ENCODE results near the gene TRIM28. TPM values are rescaled to one million over a fixed set of nuclear protein-coding genes. Genes with fewer than 3 reads are reported as not detected.

The TRIM28 gene
- total and polyA plus RNA-seq, 7 experiments from 2014 or later, result 55.3 to 564 (median 403) TPM

- intact Hi-C loops (cut with micrococcal nuclease), result loop anchor here (1.0 to 2.0 kb wide), 15 partner anchors 19 to 791 kb away; partner anchors contain the start of genes CHMP2A (in 2 of the 2), MZF1 (in 2 of the 2), TRIM28 (in 2 of the 2) and ZNF446 (in 2 of the 2)
- H3K36me3 ChIP-seq (ENCODE audit: control insufficient read depth in 2 of 3, insufficient read depth in 3 of 3, low read length in 3 of 3), result peaks cover 0 to 22% (median 5%) of the 10 kb centered on the region in 3 experiments
- peaks cover 29 to 55% (median 45%) of the 10 kb centered on the region in 7 donors for H3K4me1 Mint-ChIP-seq
- POLR2A ChIA-PET, result interaction anchor here (0.9 to 5.5 kb wide), 10 partner anchors 19 to 335 kb away, joined by 3 to 59 read pairs (median 20); partner anchors contain the start of genes CHMP2A, MZF1, TRIM28 and UBE2M
- ATAC-seq (no peak), DNase-seq (no peak)
- peak overlapping the region; percentile 86 for H3K27ac ChIP-seq (ENCODE audit: low read depth, low read length)
- H3K27ac Mint-ChIP-seq, result peak overlapping the region; percentile 92 to 99 (median 97)
- H3K27me3 Mint-ChIP-seq, result peaks cover 0 to 3% (median 0%) of the 10 kb centered on the region in 5 donors
- H3K4me3 Mint-ChIP-seq, result peak overlapping the region; percentile 90 to 97 (median 95)
- peaks cover 0 to 4% (median 0%) of the 10 kb centered on the region in 11 donors for H3K9me3 Mint-ChIP-seq
- CTCF ChIA-PET, result interaction anchor here (0.8 to 4.8 kb wide), 8 partner anchors 25 to 1112 kb away, joined by 3 to 46 read pairs (median 4); partner anchors contain the start of gene TRIM28
- H3K4me3 ChIP-seq (ENCODE audit: low read length), result peak overlapping the region; percentile 76
- H3K9me3 ChIP-seq (ENCODE audit: control insufficient read depth in 2 of 3, low read length in 3 of 3), result no peaks in the 10 kb centered on the region
- peaks cover 17 to 18% of the 10 kb centered on the region in 2 donors for H3K4me1 ChIP-seq (ENCODE audit: control insufficient read depth in 2 of 2, insufficient read depth in 2 of 2, low read length in 2 of 2)
- H3K36me3 Mint-ChIP-seq, result peaks cover 0 to 18% (median 0%) of the 10 kb centered on the region in 5 donors
- H3K27me3 ChIP-seq (ENCODE audit: control insufficient read depth in 2 of 2, insufficient read depth in 2 of 2, low read length in 2 of 2), result no peaks in the 10 kb centered on the region
Measured at GRCh38 chr19:58518256-58519086, 25.4 kb upstream of the TRIM28 start.

GRCh38 chr19:58519087-58519354 is 24.8 kb upstream of the TRIM28 start:
- Mint-ChIP-seq H3K4me1 (peaks cover 29 to 49% (median 42%) of the 10 kb centered on the region in 7 donors), H3K27me3 (peaks cover 0 to 3% (median 0%) of the 10 kb centered on the region in 5 donors), H3K4me3 (peak overlapping the region; percentile 90 to 97 (median 95)), H3K36me3 (peaks cover 0 to 17% (median 0%) of the 10 kb centered on the region in 5 donors), H3K27ac (peak overlapping the region; percentile 92 to 99 (median 97)), H3K9me3 (peaks cover 0 to 4% (median 0%) of the 10 kb centered on the region in 11 donors)
- Histone ChIP-seq H3K36me3 (ENCODE audit: control insufficient read depth in 2 of 3, insufficient read depth in 3 of 3, low read length in 3 of 3) (peaks cover 0 to 22% (median 5%) of the 10 kb centered on the region in 3 experiments), H3K9me3 (ENCODE audit: control insufficient read depth in 2 of 3, low read length in 3 of 3) (no peaks in the 10 kb centered on the region), H3K27ac (ENCODE audit: low read depth, low read length) (peak overlapping the region; percentile 86), H3K4me3 (ENCODE audit: low read length) (peak overlapping the region; percentile 76), H3K4me1 (ENCODE audit: control insufficient read depth in 2 of 2, insufficient read depth in 2 of 2, low read length in 2 of 2) (peaks cover 14 to 18% of the 10 kb centered on the region in 2 donors), H3K27me3 (ENCODE audit: control insufficient read depth in 2 of 2, insufficient read depth in 2 of 2, low read length in 2 of 2) (no peaks in the 10 kb centered on the region)
- POLR2A ChIA-PET, result interaction anchor here (0.9 to 5.5 kb wide), 9 partner anchors 26 to 336 kb away, joined by 3 to 59 read pairs (median 20); partner anchors contain the start of genes CHMP2A, MZF1, TRIM28 and UBE2M
- CTCF ChIA-PET, result interaction anchor here (0.8 to 4.8 kb wide), 7 partner anchors 25 to 1113 kb away, joined by 3 to 46 read pairs (median 4); partner anchors contain the start of gene TRIM28
- intact Hi-C loops (cut with micrococcal nuclease), result loop anchor here (1.0 to 2.0 kb wide), 15 partner anchors 20 to 792 kb away; partner anchors contain the start of genes CHMP2A (in 2 of the 2), MZF1 (in 2 of the 2), TRIM28 (in 2 of the 2) and ZNF446 (in 2 of the 2)
- DNase-seq, result peak in 8 of 9 donors; percentile 31 to 56 (median 50)
- ATAC-seq, result peak; percentile 18

GRCh38 chr19:58519355-58520256 is 24.3 kb upstream of the TRIM28 start, which contains the start of gene ZBTB45:
TSS of gene ZBTB45 (minus strand) at chr19:58519810. CDS start at chr19:58517673, 2,137 bp downstream.
- Histone ChIP-seq H3K27ac (ENCODE audit: low read depth, low read length) (peak within 1 kb of the TSS; percentile 86), H3K36me3 (ENCODE audit: control insufficient read depth in 2 of 3, insufficient read depth in 3 of 3, low read length in 3 of 3) (peaks cover 0 to 22% (median 5%) of the 10 kb centered on the region in 3 experiments), H3K27me3 (ENCODE audit: control insufficient read depth in 2 of 2, insufficient read depth in 2 of 2, low read length in 2 of 2) (no peaks in the 10 kb centered on the region), H3K4me1 (ENCODE audit: control insufficient read depth in 2 of 2, insufficient read depth in 2 of 2, low read length in 2 of 2) (peaks cover 10 to 14% of the 10 kb centered on the region in 2 donors), H3K9me3 (ENCODE audit: control insufficient read depth in 2 of 3, low read length in 3 of 3) (no peaks in the 10 kb centered on the region), H3K4me3 (ENCODE audit: low read length) (peak within 1 kb of the TSS; percentile 76)
- Mint-ChIP-seq H3K4me3 (peak within 1 kb of the TSS; percentile 90 to 97 (median 95)), H3K36me3 (peaks cover 0 to 16% (median 0%) of the 10 kb centered on the region in 5 donors), H3K27me3 (peaks cover 0 to 3% (median 0%) of the 10 kb centered on the region in 5 donors), H3K27ac (peak within 1 kb of the TSS; percentile 92 to 99 (median 97)), H3K9me3 (peaks cover 0 to 4% (median 0%) of the 10 kb centered on the region in 11 donors), H3K4me1 (peaks cover 29 to 43% (median 37%) of the 10 kb centered on the region in 7 donors)
- intact Hi-C loops (cut with micrococcal nuclease), result loop anchor here (1.0 to 2.0 kb wide), 16 partner anchors 20 to 792 kb away; partner anchors contain the start of genes CHMP2A (in 2 of the 2), MZF1 (in 2 of the 2), TRIM28 (in 2 of the 2) and ZNF446 (in 2 of the 2)
- ChIA-PET POLR2A (interaction anchor here (0.6 to 5.5 kb wide), 26 partner anchors 13 to 603 kb away, joined by 3 to 59 read pairs (median 5); partner anchors contain the start of genes CHMP2A, MZF1, TRIM28 and UBE2M), CTCF (interaction anchor here (0.8 to 4.8 kb wide), 15 partner anchors 9 to 159 kb away, joined by 3 to 46 read pairs (median 4); partner anchors contain the start of genes CHMP2A and TRIM28)
- DNase-seq (peak; percentile 81 to 97 (median 88)), ATAC-seq (peak; percentile 89)

- Histone ChIP-seq H3K27me3 (ENCODE audit: control insufficient read depth in 2 of 2, insufficient read depth in 2 of 2, low read length in 2 of 2) (no peaks in the 10 kb centered on the region), H3K36me3 (ENCODE audit: control insufficient read depth in 2 of 3, insufficient read depth in 3 of 3, low read length in 3 of 3) (peaks cover 0 to 22% (median 5%) of the 10 kb centered on the region in 3 experiments), H3K27ac (ENCODE audit: low read depth, low read length) (peak overlapping the region; percentile 86), H3K9me3 (ENCODE audit: control insufficient read depth in 2 of 3, low read length in 3 of 3) (no peaks in the 10 kb centered on the region), H3K4me3 (ENCODE audit: low read length) (peak overlapping the region; percentile 76), H3K4me1 (ENCODE audit: control insufficient read depth in 2 of 2, insufficient read depth in 2 of 2, low read length in 2 of 2) (peaks cover 10 to 12% of the 10 kb centered on the region in 2 donors)
- H3K27ac Mint-ChIP-seq, result peak overlapping the region; percentile 92 to 99 (median 97)
- peaks cover 29 to 40% (median 34%) of the 10 kb centered on the region in 7 donors for H3K4me1 Mint-ChIP-seq
- ChIA-PET CTCF (interaction anchor here (0.8 to 4.8 kb wide), 14 partner anchors 9 to 160 kb away, joined by 3 to 46 read pairs (median 4); partner anchors contain the start of genes CHMP2A and TRIM28), POLR2A (interaction anchor here (0.6 to 5.5 kb wide), 24 partner anchors 12 to 603 kb away, joined by 3 to 59 read pairs (median 6); partner anchors contain the start of genes CHMP2A, MZF1, TRIM28 and UBE2M)
- peak overlapping the region; percentile 90 to 97 (median 95) for H3K4me3 Mint-ChIP-seq
- DNase-seq (no peak), ATAC-seq (no peak)
- intact Hi-C loops (cut with micrococcal nuclease), result loop anchor here (1.0 kb wide), 1 partner anchor 61 kb away; no protein-coding TSS in a partner anchor
- peaks cover 0 to 4% (median 0%) of the 10 kb centered on the region in 11 donors for H3K9me3 Mint-ChIP-seq
- peaks cover 0 to 3% (median 0%) of the 10 kb centered on the region in 5 donors for H3K27me3 Mint-ChIP-seq
- peaks cover 0 to 16% (median 0%) of the 10 kb centered on the region in 5 donors for H3K36me3 Mint-ChIP-seq
Measured at GRCh38 chr19:58520257-58520599, 23.6 kb upstream of the TRIM28 start.

- POLR2A ChIA-PET, result interaction anchor here (2.0 to 5.5 kb wide), 4 partner anchors 10 to 59 kb away, joined by 4 to 59 read pairs (median 38); partner anchors contain the start of genes CHMP2A and TRIM28
- Histone ChIP-seq H3K9me3 (ENCODE audit: control insufficient read depth in 2 of 3, low read length in 3 of 3) (no peaks in the 10 kb centered on the region), H3K4me1 (ENCODE audit: control insufficient read depth in 2 of 2, insufficient read depth in 2 of 2, low read length in 2 of 2) (peaks cover 10 to 12% of the 10 kb centered on the region in 2 donors), H3K4me3 (ENCODE audit: low read length) (no peak overlapping the region), H3K27me3 (ENCODE audit: control insufficient read depth in 2 of 2, insufficient read depth in 2 of 2, low read length in 2 of 2) (no peaks in the 10 kb centered on the region), H3K27ac (ENCODE audit: low read depth, low read length) (no peak overlapping the region), H3K36me3 (ENCODE audit: control insufficient read depth in 2 of 3, insufficient read depth in 3 of 3, low read length in 3 of 3) (peaks cover 0 to 11% (median 0%) of the 10 kb centered on the region in 3 experiments)
- Mint-ChIP-seq H3K9me3 (peaks cover 0 to 4% (median 0%) of the 10 kb centered on the region in 11 donors), H3K36me3 (peaks cover 0 to 6% (median 0%) of the 10 kb centered on the region in 5 donors), H3K27me3 (peaks cover 0 to 3% (median 0%) of the 10 kb centered on the region in 5 donors), H3K4me3 (peak overlapping the region in 5 of 10 donors; percentile 11 to 42 (median 23)), H3K27ac (peak overlapping the region in 6 of 9 donors; percentile 20 to 75 (median 43)), H3K4me1 (peaks cover 22 to 29% (median 27%) of the 10 kb centered on the region in 7 donors)
- no peak for ATAC-seq
- CTCF ChIA-PET, result interaction anchor here (0.6 to 4.8 kb wide), 4 partner anchors 33 to 140 kb away, joined by 3 to 46 read pairs (median 8); partner anchors contain the start of gene CHMP2A
- intact Hi-C loops (cut with micrococcal nuclease), result no loop called here
- no peak for DNase-seq
Measured at GRCh38 chr19:58521651-58522050, 22.2 kb upstream of the TRIM28 start.

Data from naive thymus-derived CD4-positive, alpha-beta T cell (primary cell).